Measurements from ENCODE around the gene PLK5.

GRCh38 chr19:1483979-1484428 lies 39.9 kb upstream of the PLK5 start:
- TF ChIP-seq CTCF (IDR thresholded peaks at IDR 0.05) (no peak), EP300 (IDR thresholded peaks at IDR 0.05; ENCODE audit: borderline replicate concordance in 1 of 2, low read depth in 1 of 2, low read length in 1 of 2) (no peak), TAF1 (IDR thresholded peaks at IDR 0.05; ENCODE audit: borderline replicate concordance, low read depth, low read length) (no peak), ZBTB33 (IDR thresholded peaks at IDR 0.05; ENCODE audit: borderline replicate concordance, low read depth) (no peak), GATA2 (CRISPR knock-in tag; IDR thresholded peaks at IDR 0.05) (no peak), RAD21 (IDR thresholded peaks at IDR 0.05; ENCODE audit: low read length) (no peak), TEAD4 (IDR thresholded peaks at IDR 0.05; ENCODE audit: borderline replicate concordance, insufficient read depth) (no peak), TCF12 (IDR thresholded peaks at IDR 0.05) (no peak), SIN3A (IDR thresholded peaks at IDR 0.05; ENCODE audit: borderline replicate concordance, low read depth, low read length) (no peak), RFX5 (IDR thresholded peaks at IDR 0.05; ENCODE audit: low read length) (no peak), CHD2 (IDR thresholded peaks at IDR 0.05; ENCODE audit: low read length, partially characterized antibody) (no peak), ELF1 (IDR thresholded peaks at IDR 0.05) (no peak), EZH2phosphoT487 (IDR thresholded peaks at IDR 0.05; ENCODE audit: borderline replicate concordance, low read depth) (no peak)

Data from SK-N-SH (cell line).